A673 (cell line): ENCODE data around the gene PRPF6.

Source experiments
- EZH2 ChIP-seq: fragments of 200-600 bp; sonication (generic); IDR thresholded peaks from 2 replicates; pipeline ENCODE4 v1.6.1; 2017; ENCODE audit warnings: borderline replicate concordance, low read depth, mild to moderate bottlenecking, mixed read lengths, antibody characterized with exemption, low read length; ENCODE audit not compliant: poor library complexity, severe bottlenecking
- TF ChIP-seq, protein P1 (sequence below): fragments of 300-800, 200-600 bp; sonication (generic); conservative IDR thresholded peaks from 2 replicates; pipeline ENCODE4 v1.5.1; 2017; ENCODE audit warnings: low read depth, mild to moderate bottlenecking, antibody characterized with exemption, low read length, moderate library complexity, mixed read lengths

DNA sequence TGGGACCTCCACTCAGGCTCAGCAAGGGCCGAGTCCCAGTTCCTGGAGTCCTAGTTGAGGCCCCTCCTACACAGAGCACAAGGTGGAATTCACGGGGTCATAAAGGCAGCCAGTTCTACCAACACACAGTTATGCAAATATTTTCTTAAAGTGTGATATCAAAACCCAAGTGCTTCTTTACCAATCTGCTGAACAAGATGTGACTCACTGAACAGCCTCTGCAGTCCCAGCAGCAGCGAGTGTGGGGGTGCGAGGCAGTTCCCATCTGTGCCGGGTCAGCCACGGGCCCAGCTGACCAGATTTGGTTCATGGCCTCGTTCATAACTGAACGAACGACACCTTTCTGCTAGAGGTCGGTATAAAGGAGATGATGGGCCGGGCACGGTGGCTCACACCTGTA, 77.6 kb downstream of the PRPF6 start:
- TF ChIP-seq, protein P1, sequence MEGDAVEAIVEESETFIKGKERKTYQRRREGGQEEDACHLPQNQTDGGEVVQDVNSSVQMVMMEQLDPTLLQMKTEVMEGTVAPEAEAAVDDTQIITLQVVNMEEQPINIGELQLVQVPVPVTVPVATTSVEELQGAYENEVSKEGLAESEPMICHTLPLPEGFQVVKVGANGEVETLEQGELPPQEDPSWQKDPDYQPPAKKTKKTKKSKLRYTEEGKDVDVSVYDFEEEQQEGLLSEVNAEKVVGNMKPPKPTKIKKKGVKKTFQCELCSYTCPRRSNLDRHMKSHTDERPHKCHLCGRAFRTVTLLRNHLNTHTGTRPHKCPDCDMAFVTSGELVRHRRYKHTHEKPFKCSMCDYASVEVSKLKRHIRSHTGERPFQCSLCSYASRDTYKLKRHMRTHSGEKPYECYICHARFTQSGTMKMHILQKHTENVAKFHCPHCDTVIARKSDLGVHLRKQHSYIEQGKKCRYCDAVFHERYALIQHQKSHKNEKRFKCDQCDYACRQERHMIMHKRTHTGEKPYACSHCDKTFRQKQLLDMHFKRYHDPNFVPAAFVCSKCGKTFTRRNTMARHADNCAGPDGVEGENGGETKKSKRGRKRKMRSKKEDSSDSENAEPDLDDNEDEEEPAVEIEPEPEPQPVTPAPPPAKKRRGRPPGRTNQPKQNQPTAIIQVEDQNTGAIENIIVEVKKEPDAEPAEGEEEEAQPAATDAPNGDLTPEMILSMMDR: no peak
- no peak for TF ChIP-seq EZH2
